Measurements from ENCODE around the gene TMEM130. TPM values are rescaled to one million over a fixed set of nuclear protein-coding genes. Genes with fewer than 3 reads are reported as not detected.

The TMEM130 gene
- polyA plus RNA-seq, 3 donors, result 0.05 TPM; not detected in 2

- no peak for DNase-seq
- WGBS (ENCODE audit: insufficient coverage), result 92% methylated on average over 5 of the region's 5 CpGs
- intact Hi-C loops (cut with micrococcal nuclease), result loop anchor here (10.0 kb wide), 2 partner anchors 57 to 67 kb away; no protein-coding TSS in a partner anchor
These were observed 37.8 kb upstream of the TMEM130 start for GRCh38 chr7:98907570-98907969.

DNA sequence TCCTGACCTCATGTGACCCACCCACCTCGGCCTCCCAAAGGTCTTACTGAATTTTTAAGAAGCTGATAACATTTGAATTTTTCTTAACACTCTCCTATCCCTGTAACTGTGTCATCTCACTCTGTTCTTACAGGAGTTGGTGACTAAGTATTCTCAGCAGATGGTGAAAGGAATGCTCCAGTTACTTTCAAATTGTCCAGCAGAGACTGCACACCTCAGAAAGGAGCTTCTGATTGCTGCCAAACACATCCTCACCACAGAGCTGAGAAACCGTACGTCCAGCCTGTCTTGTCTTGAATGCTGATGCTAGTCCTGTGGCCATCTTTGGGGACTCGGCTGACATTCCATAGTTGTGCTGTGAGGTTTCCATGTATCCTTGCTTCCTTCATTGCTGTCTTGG, 33.4 kb upstream of the TMEM130 start:
- DNase-seq, result no peak

More at GRCh38 chr7:98907570-98907969, 37.8 kb upstream of the TMEM130 start:
- no peaks in the 10 kb centered on the region for H4K20me1 ChIP-seq (ENCODE audit: insufficient read depth, low read length)
- Mint-ChIP-seq H3K27ac (peak overlapping the region in 2 of 7 donors; percentile 41 to 56), H3K9me3 (no peaks in the 10 kb centered on the region), H3K4me1 (no peaks in the 10 kb centered on the region), H3K36me3 (peaks cover 84 to 97% of the 10 kb centered on the region in 2 donors), H3K27me3 (ENCODE audit: low read depth in 3 of 3) (no peaks in the 10 kb centered on the region), H3K4me3 (no peak overlapping the region)
- no peaks in the 10 kb centered on the region for H3K9me3 ChIP-seq (replicated peaks in 1 of 2; ENCODE audit: control insufficient read depth in 1 of 2, insufficient read depth in 1 of 2, low read length in 2 of 2)
- no peak overlapping the region for H3K4me2 ChIP-seq (replicated peaks; ENCODE audit: extremely low read depth, low read length, poor library complexity, severe bottlenecking)
- TF ChIP-seq, protein P1, sequence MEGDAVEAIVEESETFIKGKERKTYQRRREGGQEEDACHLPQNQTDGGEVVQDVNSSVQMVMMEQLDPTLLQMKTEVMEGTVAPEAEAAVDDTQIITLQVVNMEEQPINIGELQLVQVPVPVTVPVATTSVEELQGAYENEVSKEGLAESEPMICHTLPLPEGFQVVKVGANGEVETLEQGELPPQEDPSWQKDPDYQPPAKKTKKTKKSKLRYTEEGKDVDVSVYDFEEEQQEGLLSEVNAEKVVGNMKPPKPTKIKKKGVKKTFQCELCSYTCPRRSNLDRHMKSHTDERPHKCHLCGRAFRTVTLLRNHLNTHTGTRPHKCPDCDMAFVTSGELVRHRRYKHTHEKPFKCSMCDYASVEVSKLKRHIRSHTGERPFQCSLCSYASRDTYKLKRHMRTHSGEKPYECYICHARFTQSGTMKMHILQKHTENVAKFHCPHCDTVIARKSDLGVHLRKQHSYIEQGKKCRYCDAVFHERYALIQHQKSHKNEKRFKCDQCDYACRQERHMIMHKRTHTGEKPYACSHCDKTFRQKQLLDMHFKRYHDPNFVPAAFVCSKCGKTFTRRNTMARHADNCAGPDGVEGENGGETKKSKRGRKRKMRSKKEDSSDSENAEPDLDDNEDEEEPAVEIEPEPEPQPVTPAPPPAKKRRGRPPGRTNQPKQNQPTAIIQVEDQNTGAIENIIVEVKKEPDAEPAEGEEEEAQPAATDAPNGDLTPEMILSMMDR (IDR thresholded peaks at IDR 0.05), result no peak
- no peaks in the 10 kb centered on the region for H3K27me3 ChIP-seq (ENCODE audit: control insufficient read depth in 2 of 2, insufficient read depth in 2 of 2, low read length in 2 of 2)
- H3K27ac ChIP-seq (ENCODE audit: low read depth in 1 of 2, low read length in 2 of 2), result no peak overlapping the region
- H2AFZ ChIP-seq (ENCODE audit: insufficient read depth, low read depth, low read length, poor library complexity, severe bottlenecking), result no peak overlapping the region
- H3K9ac ChIP-seq (ENCODE audit: insufficient read depth, low read length, poor library complexity, severe bottlenecking), result no peak overlapping the region
- H3K4me1 ChIP-seq (ENCODE audit: control insufficient read depth in 1 of 2, insufficient read depth in 2 of 2, low read length in 2 of 2), result no peaks in the 10 kb centered on the region
- no peaks in the 10 kb centered on the region for H3K79me2 ChIP-seq (ENCODE audit: insufficient read depth, low read length)
- H3K36me3 ChIP-seq (replicated peaks in 1 of 2; ENCODE audit: control insufficient read depth in 1 of 2, insufficient read depth in 2 of 2, low read length in 2 of 2), result peaks cover 85 to 98% of the 10 kb centered on the region in 2 donors
- H3K4me3 ChIP-seq (replicated peaks in 1 of 3; ENCODE audit: low read depth in 2 of 3, low read length in 3 of 3), result no peak overlapping the region

More for the DNA sequence above, 33.4 kb upstream of the TMEM130 start:
- Mint-ChIP-seq H3K4me1 (no peaks in the 10 kb centered on the region), H3K36me3 (peaks cover 83 to 98% of the 10 kb centered on the region in 2 donors), H3K9me3 (no peaks in the 10 kb centered on the region), H3K27me3 (ENCODE audit: low read depth in 3 of 3) (no peaks in the 10 kb centered on the region), H3K4me3 (no peak overlapping the region), H3K27ac (no peak overlapping the region)
- WGBS (ENCODE audit: insufficient coverage), result 100% methylated on average over 1 of the region's 4 CpGs
- Histone ChIP-seq H2AFZ (ENCODE audit: insufficient read depth, low read depth, low read length, poor library complexity, severe bottlenecking) (no peak overlapping the region), H3K4me2 (replicated peaks; ENCODE audit: extremely low read depth, low read length, poor library complexity, severe bottlenecking) (no peak overlapping the region), H3K9ac (ENCODE audit: insufficient read depth, low read length, poor library complexity, severe bottlenecking) (no peak overlapping the region), H3K4me1 (ENCODE audit: control insufficient read depth in 1 of 2, insufficient read depth in 2 of 2, low read length in 2 of 2) (no peaks in the 10 kb centered on the region), H4K20me1 (ENCODE audit: insufficient read depth, low read length) (no peaks in the 10 kb centered on the region), H3K27ac (ENCODE audit: low read depth in 1 of 2, low read length in 2 of 2) (no peak overlapping the region), H3K9me3 (replicated peaks in 1 of 2; ENCODE audit: control insufficient read depth in 1 of 2, insufficient read depth in 1 of 2, low read length in 2 of 2) (no peaks in the 10 kb centered on the region), H3K27me3 (ENCODE audit: control insufficient read depth in 2 of 2, insufficient read depth in 2 of 2, low read length in 2 of 2) (no peaks in the 10 kb centered on the region), H3K4me3 (replicated peaks in 1 of 3; ENCODE audit: low read depth in 2 of 3, low read length in 3 of 3) (no peak overlapping the region), H3K36me3 (replicated peaks in 1 of 2; ENCODE audit: control insufficient read depth in 1 of 2, insufficient read depth in 2 of 2, low read length in 2 of 2) (peaks cover 88 to 99% of the 10 kb centered on the region in 2 donors), H3K79me2 (ENCODE audit: insufficient read depth, low read length) (no peaks in the 10 kb centered on the region)
- intact Hi-C loops (cut with micrococcal nuclease), result loop anchor here (10.0 kb wide), 2 partner anchors 62 to 72 kb away; no protein-coding TSS in a partner anchor
- TF ChIP-seq, protein P1 (IDR thresholded peaks at IDR 0.05), result no peak
